Activated CD8-positive, alpha-beta memory T cell treated with anti-CD3 and anti-CD28 coated beads, Interleukin-2, amount 50 U/mL, for 24 hours (primary cell): Measurements from ENCODE around the gene PITPNC1.
"Not testable (repeated sequence)": the region's sequence is repeated elsewhere in the genome, so short reads cannot be mapped to it uniquely, and the experiment has no call there.

Source experiments
- DNase-seq: peaks from one replicate; pipeline ENCODE4 v3.0.0-alpha.2; 2020; ENCODE audit errors: extremely low read depth

Gene PITPNC1

DNA sequence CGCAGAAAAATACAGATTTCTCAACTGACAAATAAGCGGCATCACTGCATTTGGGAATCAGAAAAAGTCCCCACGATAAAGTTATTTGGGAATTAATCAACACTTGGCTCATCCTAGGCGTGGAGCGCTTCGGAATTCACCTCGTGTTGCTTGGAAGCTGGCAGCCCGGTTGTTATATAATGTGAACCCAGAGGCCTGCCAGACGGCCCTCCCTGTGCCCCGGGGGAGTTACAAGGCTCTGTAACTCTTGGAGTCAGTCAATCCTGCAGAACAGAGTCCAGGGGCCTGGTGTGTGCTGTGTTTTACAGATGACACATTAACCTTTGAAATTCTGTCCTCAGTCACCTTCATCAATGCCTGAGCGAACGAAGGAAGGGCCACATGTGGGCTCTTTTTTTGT lies 111.1 kb downstream of the PITPNC1 start:
- no peak for DNase-seq

DNA sequence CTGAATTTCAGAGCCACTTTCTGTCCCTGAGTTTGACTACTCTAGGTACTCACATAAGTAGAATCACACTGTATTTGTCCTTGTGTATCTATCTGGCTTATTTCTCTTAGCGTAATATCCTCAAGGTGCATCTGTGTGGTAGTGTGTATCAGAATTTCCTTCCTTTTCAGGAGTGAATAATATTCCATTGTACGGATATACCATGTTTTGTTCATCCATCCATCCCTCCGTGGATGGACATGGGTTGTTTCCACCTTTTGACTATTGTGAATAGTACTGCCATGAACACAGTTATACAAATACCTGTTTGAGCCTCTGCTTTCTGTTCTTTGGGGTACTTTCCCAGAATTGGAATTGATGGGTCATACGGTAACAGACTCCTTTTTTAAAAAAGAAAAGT lies 111.7 kb downstream of the PITPNC1 start:
- no peak for DNase-seq

GRCh38 chr17:67489273-67489672 lies 112.2 kb downstream of the PITPNC1 start:
- no peak for DNase-seq

DNA sequence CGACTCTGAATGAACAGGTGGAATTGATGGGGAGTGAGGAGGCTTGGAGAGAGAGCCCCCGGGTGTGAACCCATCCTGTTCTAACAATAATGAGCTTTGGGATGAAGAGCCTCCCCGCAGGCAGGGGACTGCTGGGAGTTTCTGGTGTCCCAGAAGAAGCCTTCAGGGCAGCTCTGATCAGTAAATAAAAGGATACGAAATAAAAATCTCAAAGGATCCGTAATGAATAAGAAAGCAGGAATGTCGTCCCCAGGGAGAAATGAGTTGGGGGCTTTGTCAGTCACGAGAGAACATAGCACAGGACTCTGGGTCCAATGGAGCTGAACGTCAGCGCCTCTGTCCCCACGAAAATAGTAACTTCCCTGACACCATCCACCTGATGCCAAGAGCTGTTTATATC lies 113.4 kb downstream of the PITPNC1 start:
- no peak for DNase-seq

DNA sequence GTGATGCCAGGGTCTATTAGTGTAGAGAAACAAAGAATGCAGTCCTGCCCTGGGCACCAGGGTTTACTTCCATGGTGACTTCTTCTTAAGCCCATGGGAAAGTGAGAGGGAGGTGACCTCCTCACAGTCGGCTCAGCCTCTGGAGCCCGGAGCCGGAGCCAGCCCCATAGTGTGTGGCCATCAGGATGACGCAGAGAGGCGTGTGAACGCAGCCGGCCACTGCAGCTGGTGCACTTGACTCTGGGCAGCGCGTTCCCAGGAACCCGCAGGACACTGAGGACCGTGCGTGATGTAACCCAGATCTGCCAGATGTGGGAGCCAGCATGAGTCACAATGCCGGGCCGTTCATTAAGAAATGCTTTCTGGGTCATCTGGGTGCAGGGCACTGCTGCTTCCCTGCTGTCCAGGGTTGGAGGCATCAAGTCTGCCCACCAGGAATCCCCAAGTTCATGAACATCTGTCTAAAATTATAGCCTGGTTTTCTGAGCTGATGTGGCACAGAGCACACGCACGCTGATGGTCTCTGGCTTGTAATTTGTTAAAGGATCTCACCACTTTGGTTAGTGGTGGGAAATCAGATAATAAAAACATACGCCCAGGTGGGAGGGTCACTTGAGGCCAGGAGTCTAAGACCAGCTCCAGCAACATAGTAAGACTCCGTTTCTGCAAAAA lies 114.1 kb downstream of the PITPNC1 start:
- DNase-seq, result no peak

GRCh38 chr17:67491681-67492024 lies 114.6 kb downstream of the PITPNC1 start:
- no peak for DNase-seq

- DNase-seq, result no peak
Observed at GRCh38 chr17:67492251-67492740, 115.2 kb downstream of the PITPNC1 start.

DNA sequence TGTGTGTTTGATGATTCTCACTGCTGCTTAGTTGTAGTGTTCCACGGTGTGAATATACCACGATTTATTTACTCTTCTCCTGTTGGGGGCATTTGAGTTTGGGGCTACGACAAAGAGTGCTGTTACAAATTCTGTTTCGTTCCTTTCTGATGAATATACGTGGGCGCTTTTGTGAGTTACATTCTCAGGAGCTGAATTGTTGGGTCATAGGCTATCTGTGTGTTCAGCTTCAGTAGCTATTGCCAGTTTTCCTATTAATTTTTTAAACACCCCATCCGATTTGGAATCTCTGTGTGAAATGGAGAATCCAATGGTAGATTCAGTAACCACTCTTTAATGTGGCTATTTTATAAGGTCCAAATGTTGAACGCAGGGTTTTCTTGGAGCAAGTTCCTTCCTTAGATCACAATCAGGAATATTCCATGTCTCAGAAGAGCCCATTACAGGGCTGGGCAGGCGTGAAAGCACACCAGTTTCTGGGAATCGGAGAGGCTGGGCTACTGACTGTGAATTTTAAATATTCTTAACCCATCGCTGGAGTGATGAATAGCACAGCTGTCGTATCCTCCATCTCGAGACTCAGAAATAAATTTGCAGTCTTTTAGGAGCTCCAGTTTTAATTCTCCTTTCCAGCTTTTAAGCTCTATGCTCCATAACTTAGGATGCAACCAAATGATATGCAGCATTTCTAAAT lies 115.9 kb downstream of the PITPNC1 start:
- DNase-seq, result no peak

DNA sequence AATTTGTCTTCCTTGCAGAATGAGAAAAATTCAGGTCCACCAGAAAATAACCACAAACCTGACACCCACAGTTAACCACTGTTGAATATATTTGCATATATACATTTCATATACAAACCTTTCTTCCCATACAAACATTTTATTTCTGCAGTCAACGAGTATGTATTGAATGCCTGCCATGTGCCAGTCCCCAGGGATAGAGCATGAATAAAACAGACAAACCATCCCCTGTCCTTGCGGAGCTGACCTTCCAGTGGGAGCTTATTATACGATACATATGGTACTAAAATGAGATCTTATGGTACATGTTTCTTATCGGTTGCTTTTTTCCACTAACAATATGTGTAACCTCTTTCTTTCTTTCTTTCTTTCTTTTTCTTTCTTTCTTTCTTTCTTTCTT lies 116.7 kb downstream of the PITPNC1 start:
- no peak for DNase-seq

- DNase-seq, result not testable (repeated sequence)
Observed at GRCh38 chr17:67495534-67495933, 118.5 kb downstream of the PITPNC1 start.

DNA sequence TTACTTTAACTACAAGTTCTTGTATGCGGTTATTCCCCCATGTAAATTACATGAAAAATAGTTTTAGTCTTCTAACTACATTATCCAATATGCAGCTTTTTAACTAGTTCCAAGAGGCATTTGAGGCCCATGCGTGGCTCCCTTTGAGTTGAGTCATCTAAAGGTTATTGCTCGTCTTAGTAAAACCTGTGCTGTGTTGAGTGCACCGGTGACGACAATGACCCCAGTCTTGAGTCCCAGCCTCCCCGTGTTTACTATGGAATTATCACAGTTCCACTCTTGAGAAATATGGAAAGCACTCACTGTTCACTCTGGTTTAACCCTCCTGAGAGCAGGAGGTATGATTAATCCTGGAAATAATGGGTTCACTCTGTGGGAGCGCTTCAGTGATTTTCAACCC lies 119.2 kb downstream of the PITPNC1 start:
- no peak for DNase-seq

DNA sequence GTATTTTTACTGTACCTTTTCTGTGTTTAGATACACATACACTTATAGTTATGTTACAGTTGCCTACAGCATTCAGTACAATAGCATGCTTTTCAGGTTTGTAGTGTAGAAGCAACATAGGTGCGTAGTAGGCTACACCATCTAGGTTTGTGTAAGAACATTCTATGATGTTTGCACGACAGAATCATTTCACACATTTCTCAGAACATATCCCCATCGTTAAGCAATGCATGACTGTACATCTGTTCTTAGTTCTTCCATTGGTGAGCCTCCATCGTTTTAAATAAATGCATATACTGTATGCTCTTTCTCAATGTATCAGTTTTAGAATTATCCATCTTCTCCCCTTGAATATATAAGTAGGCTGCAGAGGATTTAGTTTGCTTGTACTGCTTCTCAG lies 122.6 kb downstream of the PITPNC1 start:
- DNase-seq, result no peak

DNA sequence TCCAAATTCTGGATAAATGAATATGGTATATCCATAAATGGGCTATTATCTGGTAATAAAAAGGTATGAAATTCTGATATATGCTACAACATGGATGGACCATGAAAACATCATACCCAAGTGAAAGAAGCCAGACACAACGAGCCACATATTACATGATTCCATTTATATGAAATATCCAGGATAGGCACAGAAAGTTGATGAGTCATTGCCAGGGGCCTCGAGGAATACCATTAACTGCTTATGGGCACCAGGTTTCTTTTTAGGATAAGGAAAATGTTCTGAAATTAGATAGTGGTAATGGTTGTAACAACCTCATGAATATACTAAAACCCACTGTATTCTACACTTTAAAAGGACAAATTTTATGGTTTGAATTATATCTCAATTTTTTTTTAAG lies 123.2 kb downstream of the PITPNC1 start:
- no peak for DNase-seq

GRCh38 chr17:67500677-67501300 lies 123.7 kb downstream of the PITPNC1 start:
- DNase-seq, result no peak

DNA sequence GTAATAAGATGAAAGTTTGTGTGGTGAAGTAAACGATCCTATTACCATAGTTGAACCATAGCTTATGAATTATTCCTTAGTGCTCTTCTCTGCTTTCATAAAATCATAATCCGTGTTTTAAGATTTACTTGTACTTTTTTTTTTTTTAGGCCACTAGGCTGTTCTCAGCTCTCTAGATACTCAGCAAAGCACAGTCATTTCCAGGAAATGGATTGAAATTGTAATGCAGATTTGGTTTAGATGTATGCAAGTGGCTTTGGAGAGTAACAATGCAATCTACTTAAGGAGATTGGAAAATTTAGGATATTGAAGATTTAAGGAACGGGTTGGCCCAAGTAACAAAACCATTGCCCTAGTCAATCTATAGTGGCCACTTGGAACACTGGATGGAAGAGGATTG lies 125.1 kb downstream of the PITPNC1 start:
- DNase-seq, result no peak

- no peak for DNase-seq
Observed at GRCh38 chr17:67503184-67503583, 126.1 kb downstream of the PITPNC1 start.

DNA sequence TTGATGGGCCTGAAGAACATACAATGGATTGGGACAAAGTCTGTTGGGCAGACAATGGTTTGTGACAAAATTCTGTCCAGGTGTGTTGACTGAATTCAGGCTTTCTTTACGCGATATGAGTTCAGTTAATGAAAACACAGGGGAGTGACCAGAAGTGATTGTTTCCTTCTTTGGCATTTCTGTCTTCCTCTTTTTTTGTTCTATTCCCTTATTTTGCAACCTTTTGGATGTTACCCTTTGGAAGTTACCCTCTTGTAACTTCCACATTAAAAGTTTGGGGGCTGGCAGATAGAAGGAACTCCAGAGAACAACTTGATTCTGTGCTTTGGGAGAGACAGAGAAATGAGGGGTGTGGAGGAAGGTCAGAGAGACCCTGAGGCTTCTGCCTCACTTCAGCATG lies 126.7 kb downstream of the PITPNC1 start:
- DNase-seq, result no peak

GRCh38 chr17:67504182-67504581 lies 127.1 kb downstream of the PITPNC1 start:
- DNase-seq, result no peak

DNA sequence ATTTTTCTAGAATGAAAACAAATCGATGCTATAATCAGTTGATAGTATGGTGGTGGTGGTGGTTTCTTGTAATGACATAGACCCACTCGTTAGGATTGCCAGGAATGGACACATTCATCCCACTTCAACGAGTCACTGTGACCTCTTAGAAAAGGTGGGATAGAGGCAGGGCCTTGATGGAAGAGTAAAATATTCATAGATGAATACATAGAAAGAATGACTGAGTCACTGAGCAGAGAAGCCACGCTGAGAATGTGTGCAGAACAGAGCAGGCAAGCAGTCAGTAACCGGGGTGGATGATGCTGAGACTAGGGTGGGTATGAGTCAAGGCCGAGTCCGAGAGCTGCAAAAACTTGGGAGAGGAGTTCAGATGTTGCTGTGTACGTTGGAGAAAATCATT lies 129.9 kb downstream of the PITPNC1 start:
- DNase-seq, result no peak

DNA sequence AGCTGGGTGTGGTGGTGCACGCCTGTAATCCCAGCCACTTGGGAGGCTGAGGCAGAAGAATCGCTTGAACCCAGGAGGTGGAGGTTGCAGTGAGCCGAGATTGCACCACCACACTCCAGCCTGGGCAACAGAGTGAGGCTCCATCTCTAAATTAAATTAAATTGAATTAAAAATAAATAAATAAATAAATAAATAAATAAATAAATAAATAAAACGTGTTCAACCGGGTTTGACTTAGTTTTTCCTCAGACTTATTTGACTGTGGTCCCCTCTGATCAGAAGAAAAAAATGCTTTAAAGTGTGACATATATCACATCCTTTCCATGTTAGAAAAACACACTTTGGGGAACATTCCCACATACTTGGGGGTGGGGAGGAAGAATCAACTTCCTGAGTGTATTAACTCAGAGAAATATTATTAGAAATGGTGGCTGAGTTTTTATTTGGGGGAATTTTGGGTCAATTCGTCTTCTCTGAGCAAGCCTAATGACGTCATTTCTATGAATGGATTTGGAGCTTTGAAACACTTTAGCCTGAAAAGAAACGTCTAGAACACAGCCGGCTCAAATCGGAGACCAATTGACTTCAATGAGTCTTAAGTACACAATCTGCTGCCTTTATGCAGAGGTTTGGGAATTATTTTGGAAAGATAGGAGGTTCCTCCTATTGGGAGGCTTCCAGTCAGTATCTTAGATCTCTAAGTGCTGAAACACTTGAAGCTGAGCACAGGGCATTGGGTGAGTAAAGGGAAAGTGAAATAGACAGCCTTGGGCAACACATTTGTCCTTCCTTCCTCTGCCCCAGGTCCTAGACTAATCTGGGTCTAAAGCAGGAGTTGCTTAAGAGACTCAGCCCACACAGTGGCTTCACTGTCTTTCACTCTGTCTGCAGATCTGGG lies 132.6 kb downstream of the PITPNC1 start:
- DNase-seq, result no peak

GRCh38 chr17:67511012-67511411 lies 133.9 kb downstream of the PITPNC1 start:
- DNase-seq, result no peak

GRCh38 chr17:67511804-67512203 lies 134.7 kb downstream of the PITPNC1 start:
- no peak for DNase-seq
